K562 (cell line): ENCODE measurements around the gene SERPIND1. TPM values are rescaled to one million over a fixed set of nuclear protein-coding genes. Genes with fewer than 3 reads are reported as not detected.

Experiments
- E2F3 ChIP-seq: fragments of 250-450 bp; sonication (Bioruptor Pico); IDR thresholded peaks from 2 replicates; pipeline ENCODE4 v1.4.0; 2020; ENCODE audit warnings: mild to moderate bottlenecking
- GATA2 ChIP-seq: sonication (generic); formaldehyde crosslinking; IDR thresholded peaks from 2 replicates; pipeline ENCODE4 v1.4.0; 2020; ENCODE audit warnings: mild to moderate bottlenecking, missing genetic modification reagents
- GTF2A2 ChIP-seq: IDR thresholded peaks from 2 replicates; pipeline ENCODE4 v1.6.1; 2016; ENCODE audit warnings: mild to moderate bottlenecking, missing genetic modification characterization, missing compliant biosample characterization
- HDGF ChIP-seq: fragments of 450-650 bp; IDR thresholded peaks from 2 replicates; pipeline ENCODE4 v1.6.1; 2016
- HOXB6 ChIP-seq: fragments of 250-450 bp; sonication (Bioruptor Pico); IDR thresholded peaks from 2 replicates; pipeline ENCODE4 v1.5.1; 2022; ENCODE audit warnings: mild to moderate bottlenecking, borderline replicate concordance
- NFE2 ChIP-seq: IDR thresholded peaks from 2 replicates; pipeline ENCODE4 v1.6.1; 2014; ENCODE audit warnings: antibody characterized with exemption, low read depth
- SRF ChIP-seq, 2 experiments: fragments of 250-450, 450-650 bp in 1 of 2; sonication (Bioruptor Pico) in 1 of 2; sonication (generic) in 1 of 2; formaldehyde crosslinking; IDR thresholded peaks; 2 replicates each; pipeline versions ENCODE4 v1.5.0 to v1.5.1; 2020 to 2022; ENCODE audit warnings: mild to moderate bottlenecking in 1 of 2, missing genetic modification reagents in 1 of 2
- polyA plus RNA-seq, 8 experiments: library from polyadenylated mRNA; depleted of rRNA in 4 of 8; stranded (reverse) in 5 of 8; unstranded in 3 of 8; fragments of >200 nt; fragmentation: Nextera tagmentation in 2 of 8; fragmentation: Illumina TruSeq in 1 of 8; extraction: Ambion mirVana in 2 of 8; extraction: Trizol in 1 of 8; gene quantifications; 2 replicates each; pipeline versions ENCODE4 v1.2.1 to v1.2.3, GENCODE V29; 2011 to 2014; ENCODE audit warnings: inconsistent platforms in 1 of 8, missing spikeins in 1 of 8
- total RNA-seq, 7 experiments: library from RNA; depleted of rRNA in 6 of 7; stranded (reverse); fragments of >200 nt in 6 of 7; fragmentation: Illumina TruSeq in 2 of 7; extraction: Trizol in 2 of 7; gene quantifications; 2 replicates each; pipeline versions ENCODE4 v1.2.1 to v1.2.3, GENCODE V29; 2011 to 2021; ENCODE audit warnings: low replicate concordance in 1 of 7
- TF ChIP-seq, protein P1 (sequence below), 2 experiments: fragments of 450-650 bp; formaldehyde crosslinking in 1 of 2; IDR thresholded peaks; 2 replicates each; pipeline versions ENCODE4 v1.4.0 to v1.6.1; 2014 to 2020; ENCODE audit warnings: mild to moderate bottlenecking in 2 of 2, borderline replicate concordance in 1 of 2, low read depth in 1 of 2
- TF ChIP-seq, protein P2 (sequence below): fragments of 450-650 bp; formaldehyde crosslinking; IDR thresholded peaks from 2 replicates; pipeline ENCODE4 v1.4.0; 2020; ENCODE audit warnings: mild to moderate bottlenecking, moderate library complexity

Gene SERPIND1
- total and polyA plus RNA-seq, 9 of the 15 experiments (the other 6 are each of a cell fraction or from before 2014, with no cell fraction given) = 0.04 to 0.11 (median 0.09) TPM; not detected in 6

DNA sequence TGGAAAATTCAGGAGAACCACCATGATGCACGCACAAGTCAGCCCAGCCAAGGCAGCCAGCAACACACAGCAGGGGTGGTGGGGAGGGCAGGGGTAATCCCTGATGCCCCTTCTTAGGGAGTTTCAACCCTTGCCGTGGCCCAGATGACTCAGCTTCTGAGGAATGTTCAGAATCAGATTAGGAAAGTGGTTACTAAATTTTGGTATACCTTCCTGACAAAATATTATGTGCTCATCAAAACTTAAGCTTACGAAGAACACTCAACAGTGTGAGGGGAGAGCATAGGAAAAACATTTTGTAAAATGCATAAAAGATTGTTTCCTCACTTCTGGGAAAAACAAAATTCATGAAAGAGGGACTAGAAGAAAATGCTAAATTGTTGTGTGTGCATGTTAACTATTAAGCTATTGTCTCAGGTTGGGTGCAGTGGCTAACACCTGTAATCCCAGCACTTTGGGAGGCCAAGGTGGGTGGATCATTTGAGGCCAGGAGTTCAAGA lies 32.1 kb downstream of the SERPIND1 start (continued):
- TF ChIP-seq, protein P1, sequence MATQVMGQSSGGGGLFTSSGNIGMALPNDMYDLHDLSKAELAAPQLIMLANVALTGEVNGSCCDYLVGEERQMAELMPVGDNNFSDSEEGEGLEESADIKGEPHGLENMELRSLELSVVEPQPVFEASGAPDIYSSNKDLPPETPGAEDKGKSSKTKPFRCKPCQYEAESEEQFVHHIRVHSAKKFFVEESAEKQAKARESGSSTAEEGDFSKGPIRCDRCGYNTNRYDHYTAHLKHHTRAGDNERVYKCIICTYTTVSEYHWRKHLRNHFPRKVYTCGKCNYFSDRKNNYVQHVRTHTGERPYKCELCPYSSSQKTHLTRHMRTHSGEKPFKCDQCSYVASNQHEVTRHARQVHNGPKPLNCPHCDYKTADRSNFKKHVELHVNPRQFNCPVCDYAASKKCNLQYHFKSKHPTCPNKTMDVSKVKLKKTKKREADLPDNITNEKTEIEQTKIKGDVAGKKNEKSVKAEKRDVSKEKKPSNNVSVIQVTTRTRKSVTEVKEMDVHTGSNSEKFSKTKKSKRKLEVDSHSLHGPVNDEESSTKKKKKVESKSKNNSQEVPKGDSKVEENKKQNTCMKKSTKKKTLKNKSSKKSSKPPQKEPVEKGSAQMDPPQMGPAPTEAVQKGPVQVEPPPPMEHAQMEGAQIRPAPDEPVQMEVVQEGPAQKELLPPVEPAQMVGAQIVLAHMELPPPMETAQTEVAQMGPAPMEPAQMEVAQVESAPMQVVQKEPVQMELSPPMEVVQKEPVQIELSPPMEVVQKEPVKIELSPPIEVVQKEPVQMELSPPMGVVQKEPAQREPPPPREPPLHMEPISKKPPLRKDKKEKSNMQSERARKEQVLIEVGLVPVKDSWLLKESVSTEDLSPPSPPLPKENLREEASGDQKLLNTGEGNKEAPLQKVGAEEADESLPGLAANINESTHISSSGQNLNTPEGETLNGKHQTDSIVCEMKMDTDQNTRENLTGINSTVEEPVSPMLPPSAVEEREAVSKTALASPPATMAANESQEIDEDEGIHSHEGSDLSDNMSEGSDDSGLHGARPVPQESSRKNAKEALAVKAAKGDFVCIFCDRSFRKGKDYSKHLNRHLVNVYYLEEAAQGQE (IDR thresholded peaks at IDR 0.05; ENCODE audit: borderline replicate concordance) = no peak
- TF ChIP-seq, protein P1 (CRISPR knock-in tag; IDR thresholded peaks at IDR 0.05; ENCODE audit: low read depth) = no peak
- TF ChIP-seq GATA2 (CRISPR knock-in tag) = 0 out of 2 replicates have a peak, but pooled peaks have one; percentile 7
- TF ChIP-seq SRF (CRISPR knock-in tag; IDR thresholded peaks at IDR 0.05) = 0 out of 4 replicates have a peak, but pooled peaks of 1 of the 2 experiments have one; percentile 43
- TF ChIP-seq HDGF = 0 out of 2 replicates have a peak, but pooled peaks have one; percentile 25
- TF ChIP-seq E2F3 (CRISPR knock-in tag) = no peak
- TF ChIP-seq NFE2 = peak; percentile 85
- TF ChIP-seq GTF2A2 (tag) = no peak
- no peak for TF ChIP-seq HOXB6 (CRISPR knock-in tag)
- TF ChIP-seq, protein P2, sequence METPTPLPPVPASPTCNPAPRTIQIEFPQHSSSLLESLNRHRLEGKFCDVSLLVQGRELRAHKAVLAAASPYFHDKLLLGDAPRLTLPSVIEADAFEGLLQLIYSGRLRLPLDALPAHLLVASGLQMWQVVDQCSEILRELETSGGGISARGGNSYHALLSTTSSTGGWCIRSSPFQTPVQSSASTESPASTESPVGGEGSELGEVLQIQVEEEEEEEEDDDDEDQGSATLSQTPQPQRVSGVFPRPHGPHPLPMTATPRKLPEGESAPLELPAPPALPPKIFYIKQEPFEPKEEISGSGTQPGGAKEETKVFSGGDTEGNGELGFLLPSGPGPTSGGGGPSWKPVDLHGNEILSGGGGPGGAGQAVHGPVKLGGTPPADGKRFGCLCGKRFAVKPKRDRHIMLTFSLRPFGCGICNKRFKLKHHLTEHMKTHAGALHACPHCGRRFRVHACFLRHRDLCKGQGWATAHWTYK (CRISPR knock-in tag) = no peak
